Neural progenitor cell (in vitro differentiated cells): Measurements from ENCODE around the gene ZMIZ1.

Source experiments
- CTCF ChIP-seq: fragments of 200-600 bp; sonication (generic); IDR thresholded peaks from 2 replicates; pipeline ENCODE4 v1.5.1; 2017; ENCODE audit warnings: antibody characterized with exemption, mild to moderate bottlenecking
- EZH2 ChIP-seq: fragments of 200-600 bp; sonication (generic); IDR thresholded peaks from 2 replicates; pipeline ENCODE4 v1.6.1; 2017; ENCODE audit warnings: antibody characterized with exemption, mild to moderate bottlenecking, moderate library complexity

- TF ChIP-seq CTCF = no peak
- no peak for TF ChIP-seq EZH2
Measured at GRCh38 chr10:79132681-79133381, 64.1 kb downstream of the ZMIZ1 start.
